HS-5 (cell line): ENCODE data around the gene BOK.
"Not testable (repeated sequence)": the region's sequence is repeated elsewhere in the genome, so short reads cannot be mapped to it uniquely, and the experiment has no call there.

Experiments
- DNase-seq: peaks from one replicate; pipeline ENCODE4 v3.0.0-alpha.2; 2012; ENCODE audit warnings: low read depth

BOK gene

GRCh38 chr2:241572915-241573651 is 14.5 kb downstream of the BOK start:
- not testable (repeated sequence) for DNase-seq

GRCh38 chr2:241573741-241574140 is 15.2 kb downstream of the BOK start:
- no peak for DNase-seq

GRCh38 chr2:241574911-241575623 is 16.5 kb downstream of the BOK start:
- no peak for DNase-seq

GRCh38 chr2:241575624-241576292 is 17.2 kb downstream of the BOK start:
- DNase-seq, result no peak

GRCh38 chr2:241576293-241576654 is 17.7 kb downstream of the BOK start:
- no peak for DNase-seq

- no peak for DNase-seq
These were observed 19.0 kb downstream of the BOK start for GRCh38 chr2:241577413-241578122.

- DNase-seq, result no peak
These were observed 20.7 kb downstream of the BOK start for GRCh38 chr2:241579281-241579680.

- no peak for DNase-seq
These were observed 23.8 kb downstream of the BOK start for GRCh38 chr2:241582328-241582727.

GRCh38 chr2:241582806-241583205 is 24.3 kb downstream of the BOK start:
- no peak for DNase-seq

GRCh38 chr2:241584436-241584835 is 25.9 kb downstream of the BOK start:
- no peak for DNase-seq

GRCh38 chr2:241586564-241587264 is 28.2 kb downstream of the BOK start:
- DNase-seq, result no peak

GRCh38 chr2:241589863-241590262 is 31.3 kb downstream of the BOK start:
- DNase-seq, result not testable (repeated sequence)

GRCh38 chr2:241590496-241591455 is 32.2 kb downstream of the BOK start:
- DNase-seq, result not testable (repeated sequence)

- no peak for DNase-seq
These were observed 33.7 kb downstream of the BOK start for GRCh38 chr2:241592126-241592845.

GRCh38 chr2:241593271-241593670 is 34.7 kb downstream of the BOK start:
- no peak for DNase-seq

- no peak for DNase-seq
These were observed 37.1 kb downstream of the BOK start for GRCh38 chr2:241595600-241596140.

- no peak for DNase-seq
These were observed 39.0 kb downstream of the BOK start for GRCh38 chr2:241597561-241597960.

- no peak for DNase-seq
These were observed 39.5 kb downstream of the BOK start for GRCh38 chr2:241598061-241598460.

- DNase-seq, result no peak
These were observed 39.9 kb downstream of the BOK start for GRCh38 chr2:241598487-241598886.

GRCh38 chr2:241599615-241600014 is 41.1 kb downstream of the BOK start:
- DNase-seq, result no peak
